Neural progenitor cell (in vitro differentiated cells): ENCODE results near the gene GPX5. TPM values are rescaled to one million over a fixed set of nuclear protein-coding genes. Genes with fewer than 3 reads are reported as not detected.
A peak's percentile ranks its signal among the peaks of the same experiment; 100 is the strongest.

Experiments
- DNase-seq: peaks from one replicate; pipeline ENCODE4 v3.0.0-alpha.2; 2016; ENCODE audit warnings: low spot score
- H2AFZ ChIP-seq: fragments of 200-600 bp; sonication (generic); replicated peaks from 2 replicates; pipeline ENCODE4 v1.6.1; 2016; ENCODE audit warnings: antibody characterized with exemption
- H3F3A ChIP-seq: fragments of 200-600 bp; sonication (generic); 2 replicates; pipeline ENCODE4 v1.6.1; 2016; ENCODE audit warnings: antibody characterized with exemption, low read depth
- H3K27ac ChIP-seq: fragments of 200-600 bp; sonication (generic); 2 replicates; pipeline ENCODE4 v1.5.1; 2016; ENCODE audit warnings: mild to moderate bottlenecking
- H3K27me3 ChIP-seq: fragments of 200-600 bp; sonication (generic); 2 replicates; pipeline ENCODE4 v1.6.1; 2016; ENCODE audit warnings: mild to moderate bottlenecking, moderate library complexity
- H3K36me3 ChIP-seq: fragments of 200-600 bp; sonication (generic); 2 replicates; pipeline ENCODE4 v1.5.1; 2016
- H3K4me1 ChIP-seq: fragments of 200-600 bp; sonication (generic); 2 replicates; pipeline ENCODE4 v1.6.1; 2016; ENCODE audit warnings: mixed run types
- H3K4me2 ChIP-seq: fragments of 200-600 bp; sonication (generic); 2 replicates; pipeline ENCODE4 v1.6.1; 2016
- H3K4me3 ChIP-seq: fragments of 200-600 bp; sonication (generic); 2 replicates; pipeline ENCODE4 v1.5.1; 2016
- H3K79me2 ChIP-seq: fragments of 200-600 bp; sonication (generic); 2 replicates; pipeline ENCODE4 v1.6.1; 2016; ENCODE audit warnings: low read depth
- H3K9ac ChIP-seq: fragments of 200-600 bp; sonication (generic); 2 replicates; pipeline ENCODE4 v1.6.1; 2016
- H3K9me3 ChIP-seq: fragments of 200-600 bp; sonication (generic); 2 replicates; pipeline ENCODE4 v1.5.1; 2016; ENCODE audit warnings: low read depth
- H4K20me1 ChIP-seq: fragments of 200-600 bp; sonication (generic); 2 replicates; pipeline ENCODE4 v1.6.1; 2016; ENCODE audit warnings: low read depth
- H3K27ac Mint-ChIP-seq: 3 replicates; pipeline ENCODE4 v1.8.0; 2021; ENCODE audit warnings: mixed read lengths
- H3K27me3 Mint-ChIP-seq: 2 replicates; pipeline ENCODE4 v1.8.0; 2022; ENCODE audit warnings: low read depth, mild to moderate bottlenecking, inconsistent platforms, moderate library complexity, mixed read lengths; ENCODE audit not compliant: insufficient read depth
- H3K36me3 Mint-ChIP-seq: 3 replicates; pipeline ENCODE4 v1.8.0; 2021; ENCODE audit warnings: mixed read lengths
- H3K4me1 Mint-ChIP-seq: 3 replicates; pipeline ENCODE4 v1.8.0; 2021; ENCODE audit warnings: mixed read lengths
- H3K4me3 Mint-ChIP-seq: 3 replicates; pipeline ENCODE4 v1.8.0; 2021; ENCODE audit warnings: mild to moderate bottlenecking, moderate library complexity, mixed read lengths
- H3K9me3 Mint-ChIP-seq: 3 replicates; pipeline ENCODE4 v1.8.0; 2020; ENCODE audit warnings: mixed read lengths
- EZH2 ChIP-seq: fragments of 200-600 bp; sonication (generic); IDR thresholded peaks from 2 replicates; pipeline ENCODE4 v1.6.1; 2017; ENCODE audit warnings: antibody characterized with exemption, mild to moderate bottlenecking, moderate library complexity
- EZH2phosphoT487 ChIP-seq: fragments of 200-600 bp; sonication (generic); IDR thresholded peaks from 2 replicates; pipeline ENCODE4 v1.6.1; 2017; ENCODE audit warnings: antibody characterized with exemption
- total RNA-seq: library from RNA; depleted of rRNA; stranded (reverse); fragments of >200 nt; gene quantifications from 2 replicates; pipeline ENCODE4 v1.2.3, GENCODE V29; 2015; ENCODE audit warnings: low replicate concordance
- TF ChIP-seq, protein P1 (sequence below): fragments of 200-600 bp; sonication (generic); IDR thresholded peaks from 2 replicates; pipeline ENCODE4 v1.5.1; 2017; ENCODE audit warnings: antibody characterized with exemption, mild to moderate bottlenecking

GPX5 gene
- total RNA-seq, 1 donor from 2014 or later = not detected

DNA sequence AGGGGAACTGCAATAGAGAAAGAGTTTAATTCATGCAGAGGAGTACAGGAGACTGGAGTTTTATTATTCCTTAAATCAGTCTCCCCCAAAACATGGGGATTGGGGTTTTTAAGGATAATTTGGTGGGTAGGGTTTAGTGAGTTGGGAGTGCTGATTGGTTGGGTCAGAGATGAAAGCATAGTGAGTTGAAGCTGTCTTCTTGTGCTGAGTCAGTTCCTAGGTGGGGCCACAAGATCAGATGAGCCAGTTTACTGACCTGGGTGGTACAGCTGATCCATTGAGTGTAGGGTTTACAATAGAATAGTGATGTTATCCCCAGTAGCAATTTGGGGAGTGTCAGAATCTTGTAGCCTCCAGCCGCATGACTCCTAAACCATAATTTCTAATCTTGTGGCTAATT lies 39.1 kb upstream of the GPX5 start:
- H3K4me2 ChIP-seq = no peak overlapping the region
- no peak overlapping the region for H3K9ac ChIP-seq
- no peak overlapping the region for H3K27ac ChIP-seq
- peaks cover 7% of the 10 kb centered on the region for H3F3A ChIP-seq
- H3K4me1 Mint-ChIP-seq = peaks cover 16% of the 10 kb centered on the region
- H4K20me1 ChIP-seq = no peaks in the 10 kb centered on the region
- H3K27ac Mint-ChIP-seq = no peak overlapping the region
- H3K36me3 ChIP-seq = no peaks in the 10 kb centered on the region
- H3K9me3 ChIP-seq = no peaks in the 10 kb centered on the region
- no peak overlapping the region for H2AFZ ChIP-seq
- no peaks in the 10 kb centered on the region for H3K9me3 Mint-ChIP-seq
- no peaks in the 10 kb centered on the region for H3K36me3 Mint-ChIP-seq
- H3K4me3 ChIP-seq = no peak overlapping the region
- H3K27me3 Mint-ChIP-seq = peaks cover 8% of the 10 kb centered on the region
- no peak overlapping the region for H3K4me3 Mint-ChIP-seq
- TF ChIP-seq EZH2 = no peak
- TF ChIP-seq, protein P1, sequence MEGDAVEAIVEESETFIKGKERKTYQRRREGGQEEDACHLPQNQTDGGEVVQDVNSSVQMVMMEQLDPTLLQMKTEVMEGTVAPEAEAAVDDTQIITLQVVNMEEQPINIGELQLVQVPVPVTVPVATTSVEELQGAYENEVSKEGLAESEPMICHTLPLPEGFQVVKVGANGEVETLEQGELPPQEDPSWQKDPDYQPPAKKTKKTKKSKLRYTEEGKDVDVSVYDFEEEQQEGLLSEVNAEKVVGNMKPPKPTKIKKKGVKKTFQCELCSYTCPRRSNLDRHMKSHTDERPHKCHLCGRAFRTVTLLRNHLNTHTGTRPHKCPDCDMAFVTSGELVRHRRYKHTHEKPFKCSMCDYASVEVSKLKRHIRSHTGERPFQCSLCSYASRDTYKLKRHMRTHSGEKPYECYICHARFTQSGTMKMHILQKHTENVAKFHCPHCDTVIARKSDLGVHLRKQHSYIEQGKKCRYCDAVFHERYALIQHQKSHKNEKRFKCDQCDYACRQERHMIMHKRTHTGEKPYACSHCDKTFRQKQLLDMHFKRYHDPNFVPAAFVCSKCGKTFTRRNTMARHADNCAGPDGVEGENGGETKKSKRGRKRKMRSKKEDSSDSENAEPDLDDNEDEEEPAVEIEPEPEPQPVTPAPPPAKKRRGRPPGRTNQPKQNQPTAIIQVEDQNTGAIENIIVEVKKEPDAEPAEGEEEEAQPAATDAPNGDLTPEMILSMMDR = no peak
- TF ChIP-seq EZH2phosphoT487 = no peak
- H3K4me1 ChIP-seq = no peaks in the 10 kb centered on the region
- peaks cover 19% of the 10 kb centered on the region for H3K27me3 ChIP-seq
- no peak for DNase-seq
- no peaks in the 10 kb centered on the region for H3K79me2 ChIP-seq

- DNase-seq = no peak
- Histone ChIP-seq H3K4me1 (no peaks in the 10 kb centered on the region), H4K20me1 (no peaks in the 10 kb centered on the region), H3K4me3 (no peak overlapping the region), H3K27ac (no peak overlapping the region), H2AFZ (no peak overlapping the region), H3K4me2 (no peak overlapping the region), H3K9me3 (no peaks in the 10 kb centered on the region), H3K9ac (no peak overlapping the region), H3K79me2 (no peaks in the 10 kb centered on the region), H3K36me3 (no peaks in the 10 kb centered on the region), H3F3A (peaks cover 7% of the 10 kb centered on the region), H3K27me3 (peaks cover 13% of the 10 kb centered on the region)
- no peak overlapping the region for H3K27ac Mint-ChIP-seq
- no peak overlapping the region for H3K4me3 Mint-ChIP-seq
- TF ChIP-seq EZH2phosphoT487 (no peak), EZH2 (no peak)
- TF ChIP-seq, protein P1 = no peak
- H3K27me3 Mint-ChIP-seq = peaks cover 8% of the 10 kb centered on the region
- no peaks in the 10 kb centered on the region for H3K9me3 Mint-ChIP-seq
- H3K36me3 Mint-ChIP-seq = no peaks in the 10 kb centered on the region
- H3K4me1 Mint-ChIP-seq = peaks cover 22% of the 10 kb centered on the region
These were observed 38.5 kb upstream of the GPX5 start for GRCh38 chr6:28486988-28487742.

DNA sequence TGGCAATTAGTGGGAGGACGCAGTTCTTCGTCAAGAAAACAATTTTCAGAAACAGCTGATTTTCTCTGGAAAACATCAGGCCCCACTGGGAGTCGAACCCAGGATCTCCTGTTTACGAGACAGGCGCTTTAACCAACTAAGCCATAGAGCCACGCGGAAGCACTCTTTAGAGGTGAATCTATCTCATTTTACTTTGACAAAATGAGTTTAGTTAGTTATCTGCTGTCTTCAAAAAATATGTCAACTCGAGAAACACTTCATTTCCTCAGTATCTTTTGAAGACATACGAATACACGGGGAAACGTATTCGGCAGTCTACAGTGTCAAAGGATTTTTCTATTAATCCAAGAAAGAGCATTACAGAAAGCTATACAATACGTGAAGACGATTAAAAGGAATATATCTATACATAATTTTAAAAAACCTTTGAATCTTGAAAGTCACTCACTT lies 36.7 kb upstream of the GPX5 start:
- no peaks in the 10 kb centered on the region for H3K36me3 Mint-ChIP-seq

More for the DNA sequence above, 36.7 kb upstream of the GPX5 start:
- Histone ChIP-seq H3K27ac (no peak overlapping the region), H3F3A (peaks cover 7% of the 10 kb centered on the region), H3K4me1 (peaks cover 4% of the 10 kb centered on the region), H3K4me2 (peak overlapping the region; percentile 83), H3K9me3 (no peaks in the 10 kb centered on the region), H3K79me2 (no peaks in the 10 kb centered on the region), H3K9ac (no peak overlapping the region), H3K27me3 (no peaks in the 10 kb centered on the region), H2AFZ (peak overlapping the region; percentile 71), H3K36me3 (no peaks in the 10 kb centered on the region), H4K20me1 (no peaks in the 10 kb centered on the region), H3K4me3 (peak overlapping the region; percentile 65)
- H3K9me3 Mint-ChIP-seq = no peaks in the 10 kb centered on the region
- H3K4me1 Mint-ChIP-seq = peaks cover 29% of the 10 kb centered on the region
- TF ChIP-seq, protein P1 = no peak
- TF ChIP-seq EZH2phosphoT487 (no peak), EZH2 (no peak)
- H3K27me3 Mint-ChIP-seq = peaks cover 8% of the 10 kb centered on the region
- peak overlapping the region; percentile 72 for H3K27ac Mint-ChIP-seq
- peak overlapping the region; percentile 87 for H3K4me3 Mint-ChIP-seq
- peak; percentile 70 for DNase-seq
